ENCODE data around the gene LAMA3.

Gene LAMA3

GRCh38 chr18:23982155-23983079 is 293.2 kb downstream of the LAMA3 start:
- no peak for DNase-seq

GRCh38 chr18:23983112-23983511 is 293.9 kb downstream of the LAMA3 start:
- DNase-seq = no peak

GRCh38 chr18:23986600-23987359 is 297.5 kb downstream of the LAMA3 start:
- no peak for DNase-seq

GRCh38 chr18:23990474-23991410 is 301.5 kb downstream of the LAMA3 start:
- no peak for DNase-seq

GRCh38 chr18:23992089-23992940 is 303.1 kb downstream of the LAMA3 start:
- DNase-seq = no peak

GRCh38 chr18:23992941-23993280 is 303.7 kb downstream of the LAMA3 start:
- DNase-seq = no peak

DNA sequence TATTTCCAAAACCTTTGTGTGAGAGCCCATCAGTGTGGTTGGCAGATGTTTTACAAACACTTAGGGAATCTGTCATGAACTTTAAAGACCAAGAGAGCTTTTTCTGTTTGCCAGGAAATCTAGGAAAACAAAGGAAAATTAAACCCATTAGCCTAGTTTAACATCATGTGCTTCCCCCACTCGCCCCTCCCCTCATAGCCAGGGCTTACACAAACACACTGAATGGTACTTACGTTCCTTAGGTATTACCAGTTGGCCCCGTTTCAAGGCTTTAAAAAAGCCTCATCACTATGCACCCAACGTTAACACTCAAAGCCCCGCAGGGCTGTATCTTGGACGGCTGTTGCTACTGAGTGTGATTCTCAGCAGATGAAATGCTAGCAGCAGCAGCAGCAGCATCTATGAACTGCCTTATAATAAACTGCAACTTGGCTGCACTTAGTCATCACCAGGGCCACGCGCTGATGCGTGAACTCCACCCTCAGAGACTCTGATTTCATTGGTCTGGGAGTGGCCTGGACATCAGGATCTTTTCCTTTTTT is 305.2 kb downstream of the LAMA3 start:
- DNase-seq = no peak

- no peak for DNase-seq
Measured at GRCh38 chr18:23995180-23995579, 305.9 kb downstream of the LAMA3 start.

GRCh38 chr18:23998018-23998417 is 308.8 kb downstream of the LAMA3 start:
- DNase-seq = no peak

DNA sequence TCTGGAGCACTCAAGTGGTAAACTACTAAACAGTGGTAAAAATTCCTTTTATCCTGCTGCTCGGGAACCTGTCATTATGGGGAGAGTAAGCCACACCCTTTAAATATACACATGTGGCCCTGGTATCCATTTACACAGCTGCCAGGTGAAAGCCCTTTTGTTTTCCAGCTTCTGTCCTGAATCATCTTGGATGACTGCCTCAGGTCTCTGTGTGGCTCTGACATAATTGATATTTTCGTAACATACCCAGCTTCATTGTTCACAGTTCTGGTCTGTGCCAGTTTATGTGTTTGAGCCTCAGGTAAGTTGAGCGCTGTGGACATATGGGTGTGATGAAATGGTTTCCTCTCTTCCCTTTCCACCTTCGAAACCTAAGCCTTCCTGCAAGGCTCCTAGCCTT is 309.6 kb downstream of the LAMA3 start:
- no peak for DNase-seq

DNA sequence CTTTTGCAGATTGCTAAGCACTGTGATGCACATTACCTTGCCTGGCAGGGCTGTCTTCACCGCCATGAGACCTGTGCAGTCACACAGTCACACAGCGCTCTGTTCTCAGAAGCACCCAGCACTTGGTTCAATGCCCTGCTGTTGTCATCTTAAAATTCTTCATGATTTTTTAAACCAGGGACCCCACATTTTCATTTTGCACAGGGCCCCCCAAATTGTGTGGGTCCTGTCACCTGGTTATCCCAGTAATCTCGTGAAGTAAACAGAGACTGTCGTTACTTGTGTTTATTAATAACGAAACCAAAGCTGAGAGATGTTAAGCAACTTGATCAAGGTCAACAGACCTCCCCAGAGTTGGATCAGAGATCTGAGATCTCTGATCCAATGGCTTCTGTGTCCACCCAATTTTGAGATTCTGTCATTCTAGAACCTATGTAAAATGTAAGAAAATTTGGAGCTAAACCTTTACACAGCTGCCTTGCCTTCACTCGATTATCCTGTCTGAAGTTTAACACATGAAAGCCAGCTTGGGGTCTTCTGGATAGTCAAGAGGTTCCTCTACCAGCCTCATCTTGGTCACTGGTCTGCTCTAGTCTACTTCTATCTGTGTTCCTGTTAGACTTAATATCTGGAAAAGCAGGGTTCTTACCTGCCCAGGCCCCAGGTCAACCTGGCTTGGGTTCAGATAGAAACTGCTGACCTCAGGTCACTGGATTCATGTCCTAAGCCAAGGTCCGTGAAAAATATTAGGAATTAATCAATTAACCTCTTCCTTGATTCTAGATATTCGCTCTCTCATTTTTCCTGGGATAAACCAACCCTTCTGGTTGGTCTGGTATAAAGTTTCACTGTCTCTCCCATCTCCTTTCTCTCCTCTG is 311.6 kb downstream of the LAMA3 start:
- DNase-seq = no peak

GRCh38 chr18:24002479-24002878 is 313.2 kb downstream of the LAMA3 start:
- no peak for DNase-seq

DNA sequence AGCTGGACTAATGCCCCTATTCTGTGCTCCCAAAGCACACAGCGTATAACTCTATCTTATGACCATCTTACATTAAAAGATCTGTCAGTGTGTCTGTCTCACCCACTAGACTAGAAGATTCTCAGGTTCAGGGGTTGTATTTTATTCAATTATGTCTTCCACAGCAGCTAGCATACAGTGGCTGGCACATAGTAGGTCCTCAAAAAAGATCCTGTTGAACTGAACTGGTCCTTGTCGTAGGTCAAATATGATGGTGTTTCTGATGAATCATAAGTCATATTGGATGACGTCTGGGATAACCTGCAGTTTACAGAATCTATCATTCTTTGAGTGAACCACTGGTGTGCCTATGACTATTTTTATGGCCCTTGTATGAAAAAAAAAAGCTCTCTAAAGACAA is 314.0 kb downstream of the LAMA3 start:
- DNase-seq = no peak

- no peak for DNase-seq
Measured at GRCh38 chr18:24003903-24004640, 314.8 kb downstream of the LAMA3 start.
